ENCODE data around the gene ASXL1. TPM values are rescaled to one million over a fixed set of nuclear protein-coding genes. Genes with fewer than 3 reads are reported as not detected.

Gene ASXL1
- total and polyA plus RNA-seq, 3 experiments from 2014 or later = 19.8 to 133 (median 131) TPM

DNA sequence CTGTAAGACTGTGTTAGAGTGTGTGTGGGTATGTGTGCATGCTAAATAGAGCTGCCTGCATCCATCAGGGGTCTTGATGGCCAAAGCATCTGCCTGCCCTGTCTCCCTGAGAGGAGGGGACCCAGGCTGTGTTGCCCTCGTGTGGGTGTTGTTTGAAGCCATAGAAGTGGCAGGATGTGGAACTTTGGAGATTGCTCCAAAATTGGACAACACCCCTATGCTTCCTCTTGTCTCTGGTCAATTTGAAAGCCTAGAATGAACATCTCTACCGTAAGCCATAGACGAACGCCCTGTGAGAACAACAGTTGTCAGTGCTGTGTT is 82.6 kb downstream of the ASXL1 start:
- no peaks in the 10 kb centered on the region for H3K9me3 Mint-ChIP-seq
- H3K27ac Mint-ChIP-seq = peak overlapping the region in 7 of 8 donors; percentile 12 to 77 (median 61)
- POLR2A ChIA-PET = no interaction called here
- Histone ChIP-seq H3K36me3 (ENCODE audit: insufficient read depth, low read length) (peaks cover 27% of the 10 kb centered on the region), H3K27ac (ENCODE audit: low read depth, low read length) (no peak overlapping the region), H3K4me1 (ENCODE audit: insufficient read depth, low read length) (no peaks in the 10 kb centered on the region), H3K4me3 (ENCODE audit: low read length) (no peak overlapping the region), H3K27me3 (ENCODE audit: insufficient read depth, low read length, poor library complexity, severe bottlenecking) (no peaks in the 10 kb centered on the region), H3K9me3 (ENCODE audit: low read length) (no peaks in the 10 kb centered on the region)
- H3K36me3 Mint-ChIP-seq = peaks cover 0 to 85% (median 4%) of the 10 kb centered on the region in 3 donors
- no peak for DNase-seq
- CTCF ChIA-PET = interaction anchor here (1.0 kb wide), 1 partner anchor 23 kb away, joined by 3 read pairs; no protein-coding TSS in a partner anchor
- H3K27me3 Mint-ChIP-seq = no peaks in the 10 kb centered on the region
- H3K4me3 Mint-ChIP-seq = no peak overlapping the region
- peaks cover 8 to 40% (median 20%) of the 10 kb centered on the region in 3 donors for H3K4me1 Mint-ChIP-seq

DNA sequence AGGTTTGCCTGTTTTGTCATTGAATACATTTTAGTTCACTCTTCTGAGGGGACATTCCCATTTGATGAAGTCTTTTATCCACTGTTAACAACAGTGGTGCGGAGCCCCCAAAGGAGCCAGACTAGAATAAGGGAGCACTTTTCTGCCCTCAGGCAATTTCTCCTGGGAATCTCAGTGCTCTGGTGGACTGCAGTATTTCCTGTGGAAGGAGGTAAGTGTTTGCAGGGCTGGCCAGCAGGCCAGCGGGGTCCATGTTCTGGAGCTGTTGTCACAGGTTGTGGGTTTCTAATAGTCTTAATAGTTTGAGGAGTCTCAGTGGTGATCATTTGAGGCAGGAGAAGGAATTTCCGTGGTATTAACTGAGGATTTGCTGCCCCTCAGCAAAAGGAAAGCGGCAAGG is 83.5 kb downstream of the ASXL1 start:
- POLR2A ChIA-PET = no interaction called here
- Mint-ChIP-seq H3K4me3 (no peak overlapping the region), H3K4me1 (peaks cover 8 to 42% (median 23%) of the 10 kb centered on the region in 3 donors), H3K9me3 (no peaks in the 10 kb centered on the region), H3K36me3 (peaks cover 0 to 82% (median 4%) of the 10 kb centered on the region in 3 donors), H3K27me3 (no peaks in the 10 kb centered on the region), H3K27ac (peak overlapping the region in 3 of 8 donors; percentile 31 to 75 (median 34))
- DNase-seq = no peak
- H3K4me1 ChIP-seq (ENCODE audit: insufficient read depth, low read length) = no peaks in the 10 kb centered on the region
- no peaks in the 10 kb centered on the region for H3K27me3 ChIP-seq (ENCODE audit: insufficient read depth, low read length, poor library complexity, severe bottlenecking)
- H3K27ac ChIP-seq (ENCODE audit: low read depth, low read length) = no peak overlapping the region
- CTCF ChIA-PET = interaction anchor here (1.0 kb wide), 1 partner anchor 24 kb away, joined by 3 read pairs; no protein-coding TSS in a partner anchor
- peaks cover 23% of the 10 kb centered on the region for H3K36me3 ChIP-seq (ENCODE audit: insufficient read depth, low read length)
- H3K9me3 ChIP-seq (ENCODE audit: low read length) = no peaks in the 10 kb centered on the region
- H3K4me3 ChIP-seq (ENCODE audit: low read length) = no peak overlapping the region

DNA sequence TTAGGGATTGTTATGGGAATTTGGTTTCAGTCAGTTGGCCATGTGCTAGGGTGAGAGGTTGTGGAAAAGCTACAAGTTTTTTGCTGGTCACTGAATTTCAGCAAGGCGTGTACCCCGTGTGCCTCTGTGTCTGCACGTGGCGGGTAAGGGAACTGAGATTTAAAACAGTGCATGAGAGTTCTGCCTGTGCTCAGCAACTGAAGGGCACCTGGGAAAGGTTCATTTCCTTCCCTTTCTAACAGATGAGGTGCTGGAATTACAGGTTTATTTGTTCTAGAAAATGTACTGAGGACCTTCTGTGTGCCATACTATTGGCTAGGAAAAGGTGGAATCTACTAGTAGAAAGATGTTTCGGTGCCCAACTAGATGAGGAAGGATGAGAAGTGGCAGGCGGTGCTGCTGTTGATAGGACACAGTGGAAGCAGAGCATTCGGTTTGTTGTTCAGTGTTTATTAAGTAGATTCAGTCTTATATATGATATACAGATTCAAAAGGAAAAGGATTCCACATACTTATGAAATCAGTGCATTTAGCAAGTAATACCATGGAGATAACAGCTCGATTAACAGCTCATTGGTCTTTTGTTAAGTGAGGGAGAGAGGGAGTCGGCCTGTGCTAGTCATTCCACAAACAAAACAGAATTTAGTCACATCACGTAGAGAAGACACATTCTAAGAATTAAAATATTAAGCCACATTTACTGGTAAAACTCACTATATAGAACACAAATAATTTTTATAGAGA is 84.7 kb downstream of the ASXL1 start:
- Mint-ChIP-seq H3K4me1 (peaks cover 10 to 46% (median 27%) of the 10 kb centered on the region in 3 donors), H3K27me3 (no peaks in the 10 kb centered on the region), H3K9me3 (no peaks in the 10 kb centered on the region), H3K36me3 (peaks cover 0 to 83% (median 7%) of the 10 kb centered on the region in 3 donors), H3K4me3 (no peak overlapping the region), H3K27ac (peak overlapping the region in 7 of 8 donors; percentile 36 to 80 (median 58))
- ChIA-PET POLR2A (no interaction called here), CTCF (no interaction called here)
- H3K4me1 ChIP-seq (ENCODE audit: insufficient read depth, low read length) = no peaks in the 10 kb centered on the region
- no peaks in the 10 kb centered on the region for H3K27me3 ChIP-seq (ENCODE audit: insufficient read depth, low read length, poor library complexity, severe bottlenecking)
- H3K27ac ChIP-seq (ENCODE audit: low read depth, low read length) = no peak overlapping the region
- no peak overlapping the region for H3K4me3 ChIP-seq (ENCODE audit: low read length)
- H3K36me3 ChIP-seq (ENCODE audit: insufficient read depth, low read length) = peaks cover 19% of the 10 kb centered on the region
- H3K9me3 ChIP-seq (ENCODE audit: low read length) = no peaks in the 10 kb centered on the region
- no peak for DNase-seq

DNA sequence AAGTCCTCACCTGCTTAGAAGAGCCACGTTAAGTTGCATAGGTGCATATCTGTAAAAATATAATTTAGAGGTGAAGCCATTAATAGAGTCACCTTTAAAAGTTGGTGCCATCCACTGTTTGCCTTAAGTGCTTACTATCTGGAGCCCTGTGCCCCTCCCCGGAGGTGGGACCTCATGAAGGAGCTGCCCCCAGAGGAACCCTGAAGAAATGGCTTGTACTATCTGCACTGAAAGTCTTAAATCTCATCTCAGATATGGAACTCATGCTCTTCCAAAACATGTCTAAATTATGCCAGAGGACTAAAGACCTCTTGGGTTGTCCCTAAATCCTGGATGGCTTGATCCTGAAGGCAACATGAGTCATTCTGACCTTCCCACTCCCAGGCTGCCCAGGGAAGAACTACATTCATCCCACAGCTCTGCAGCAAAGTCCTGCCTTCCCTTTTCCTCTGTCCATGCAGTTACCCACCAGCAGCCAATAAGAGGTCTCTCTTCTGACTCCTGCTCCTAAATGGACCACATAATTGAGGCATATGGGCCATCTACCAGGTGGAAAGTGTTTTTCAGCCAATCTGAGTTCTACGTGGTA is 85.3 kb downstream of the ASXL1 start:
- Mint-ChIP-seq H3K36me3 (peaks cover 0 to 83% (median 7%) of the 10 kb centered on the region in 3 donors), H3K27ac (peak overlapping the region; percentile 30 to 80 (median 53)), H3K9me3 (no peaks in the 10 kb centered on the region), H3K4me3 (no peak overlapping the region), H3K27me3 (no peaks in the 10 kb centered on the region), H3K4me1 (peaks cover 10 to 46% (median 27%) of the 10 kb centered on the region in 3 donors)
- peak in 1 of 5 donors; percentile 14 for DNase-seq
- ChIA-PET POLR2A (no interaction called here), CTCF (interaction anchor here (0.9 kb wide), 1 partner anchor 85 kb away, joined by 3 read pairs; the partner anchor contains the start of gene ASXL1)
- no peaks in the 10 kb centered on the region for H3K9me3 ChIP-seq (ENCODE audit: low read length)
- H3K4me3 ChIP-seq (ENCODE audit: low read length) = no peak overlapping the region
- no peaks in the 10 kb centered on the region for H3K27me3 ChIP-seq (ENCODE audit: insufficient read depth, low read length, poor library complexity, severe bottlenecking)
- no peak overlapping the region for H3K27ac ChIP-seq (ENCODE audit: low read depth, low read length)
- no peaks in the 10 kb centered on the region for H3K4me1 ChIP-seq (ENCODE audit: insufficient read depth, low read length)
- peaks cover 21% of the 10 kb centered on the region for H3K36me3 ChIP-seq (ENCODE audit: insufficient read depth, low read length)

DNA sequence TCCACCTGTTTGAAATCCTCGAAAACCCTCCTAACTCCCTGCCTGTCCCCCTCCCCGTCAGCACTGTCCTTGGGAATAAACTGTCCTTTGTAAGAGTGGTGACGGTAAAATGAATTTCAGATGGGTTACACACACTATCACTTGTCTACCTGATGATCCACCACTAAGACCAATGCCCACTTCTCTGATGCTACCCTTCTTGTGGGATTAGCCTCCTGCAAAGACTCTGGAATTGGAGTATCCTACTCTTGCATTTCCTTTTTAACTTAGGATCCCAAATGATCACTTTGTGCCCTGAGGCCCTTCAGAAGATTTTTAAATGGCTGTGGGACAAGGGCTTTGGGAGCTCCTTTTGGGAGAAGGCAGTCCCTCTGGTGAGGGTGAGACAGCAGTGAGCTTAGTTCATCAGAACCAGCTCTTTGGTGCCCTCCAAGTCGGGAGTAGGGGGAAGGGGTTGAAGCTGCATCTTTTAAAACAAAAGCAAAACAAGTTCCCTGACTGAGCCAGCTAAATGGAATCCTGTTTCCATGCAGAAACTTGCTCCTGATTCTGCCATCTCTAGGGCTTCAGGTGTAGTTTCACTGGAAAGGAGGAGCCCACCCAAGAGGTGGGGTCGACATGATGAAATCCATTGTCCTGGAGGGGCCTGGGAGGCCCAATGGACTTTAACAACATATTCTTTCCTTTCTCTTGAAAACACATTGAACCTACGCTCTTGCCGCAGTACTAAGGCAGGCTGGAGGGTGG is 86.5 kb downstream of the ASXL1 start:
- Mint-ChIP-seq H3K4me3 (peak overlapping the region in 1 of 7 donors; percentile 32), H3K4me1 (peaks cover 10 to 46% (median 27%) of the 10 kb centered on the region in 3 donors), H3K27ac (peak overlapping the region in 7 of 8 donors; percentile 2 to 66 (median 42)), H3K27me3 (no peaks in the 10 kb centered on the region), H3K36me3 (peaks cover 0 to 83% (median 9%) of the 10 kb centered on the region in 3 donors), H3K9me3 (no peaks in the 10 kb centered on the region)
- Histone ChIP-seq H3K4me3 (ENCODE audit: low read length) (no peak overlapping the region), H3K4me1 (ENCODE audit: insufficient read depth, low read length) (no peaks in the 10 kb centered on the region), H3K36me3 (ENCODE audit: insufficient read depth, low read length) (peaks cover 25% of the 10 kb centered on the region), H3K9me3 (ENCODE audit: low read length) (no peaks in the 10 kb centered on the region), H3K27ac (ENCODE audit: low read depth, low read length) (no peak overlapping the region), H3K27me3 (ENCODE audit: insufficient read depth, low read length, poor library complexity, severe bottlenecking) (no peaks in the 10 kb centered on the region)
- DNase-seq = no peak
- CTCF ChIA-PET = interaction anchor here (0.9 kb wide), 1 partner anchor 86 kb away, joined by 3 read pairs; the partner anchor contains the start of gene ASXL1
- POLR2A ChIA-PET = no interaction called here

DNA sequence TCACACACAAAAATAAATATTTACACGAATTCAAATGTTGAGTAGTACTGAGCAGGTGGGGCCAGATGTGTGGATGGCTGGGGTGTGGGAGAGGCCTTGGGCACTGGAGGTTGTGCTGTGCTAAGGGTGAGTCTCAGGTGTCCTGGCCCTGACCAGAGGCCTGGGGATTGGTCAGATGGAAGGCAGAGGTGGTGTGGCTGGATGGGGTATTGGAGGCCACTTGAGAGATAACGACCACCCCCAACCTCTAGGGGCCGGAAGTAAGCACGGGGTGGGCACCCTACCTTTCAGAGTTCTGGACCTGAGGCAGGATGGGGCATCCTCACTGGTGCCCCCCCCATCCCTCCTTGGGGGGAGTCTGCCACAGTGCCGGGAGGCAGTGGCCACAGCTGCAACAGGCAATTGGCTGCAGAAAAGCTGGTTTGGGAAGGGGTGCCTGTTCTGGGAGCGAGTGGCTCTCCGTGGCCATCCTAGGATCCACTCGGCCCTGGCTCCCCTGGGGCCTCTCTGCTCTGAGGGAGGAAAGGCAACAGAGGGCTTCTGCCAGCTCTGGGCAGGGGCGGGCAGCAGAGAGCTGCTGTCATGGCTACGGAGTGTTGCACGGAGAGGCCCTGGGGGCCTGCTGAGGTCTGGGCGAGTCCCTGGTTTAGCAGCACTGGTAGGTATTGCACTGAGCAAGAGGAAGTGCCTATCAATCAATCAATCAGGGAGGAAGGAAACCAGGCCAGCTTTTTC is 87.6 kb downstream of the ASXL1 start:
- no peaks in the 10 kb centered on the region for H3K4me1 ChIP-seq (ENCODE audit: insufficient read depth, low read length)
- no peak overlapping the region for H3K4me3 ChIP-seq (ENCODE audit: low read length)
- H3K36me3 ChIP-seq (ENCODE audit: insufficient read depth, low read length) = peaks cover 25% of the 10 kb centered on the region
- H3K27me3 ChIP-seq (ENCODE audit: insufficient read depth, low read length, poor library complexity, severe bottlenecking) = no peaks in the 10 kb centered on the region
- no peak for DNase-seq
- Mint-ChIP-seq H3K27ac (peak overlapping the region; percentile 9 to 95 (median 69)), H3K4me1 (peaks cover 10 to 39% (median 27%) of the 10 kb centered on the region in 3 donors), H3K36me3 (peaks cover 0 to 84% (median 9%) of the 10 kb centered on the region in 3 donors), H3K4me3 (no peak overlapping the region), H3K27me3 (no peaks in the 10 kb centered on the region), H3K9me3 (no peaks in the 10 kb centered on the region)
- H3K9me3 ChIP-seq (ENCODE audit: low read length) = no peaks in the 10 kb centered on the region
- no peak overlapping the region for H3K27ac ChIP-seq (ENCODE audit: low read depth, low read length)
- CTCF ChIA-PET = interaction anchor here (0.5 to 1.0 kb wide), 2 partner anchors 20 to 39 kb away, joined by 3 to 4 read pairs; no protein-coding TSS in a partner anchor
- POLR2A ChIA-PET = no interaction called here

DNA sequence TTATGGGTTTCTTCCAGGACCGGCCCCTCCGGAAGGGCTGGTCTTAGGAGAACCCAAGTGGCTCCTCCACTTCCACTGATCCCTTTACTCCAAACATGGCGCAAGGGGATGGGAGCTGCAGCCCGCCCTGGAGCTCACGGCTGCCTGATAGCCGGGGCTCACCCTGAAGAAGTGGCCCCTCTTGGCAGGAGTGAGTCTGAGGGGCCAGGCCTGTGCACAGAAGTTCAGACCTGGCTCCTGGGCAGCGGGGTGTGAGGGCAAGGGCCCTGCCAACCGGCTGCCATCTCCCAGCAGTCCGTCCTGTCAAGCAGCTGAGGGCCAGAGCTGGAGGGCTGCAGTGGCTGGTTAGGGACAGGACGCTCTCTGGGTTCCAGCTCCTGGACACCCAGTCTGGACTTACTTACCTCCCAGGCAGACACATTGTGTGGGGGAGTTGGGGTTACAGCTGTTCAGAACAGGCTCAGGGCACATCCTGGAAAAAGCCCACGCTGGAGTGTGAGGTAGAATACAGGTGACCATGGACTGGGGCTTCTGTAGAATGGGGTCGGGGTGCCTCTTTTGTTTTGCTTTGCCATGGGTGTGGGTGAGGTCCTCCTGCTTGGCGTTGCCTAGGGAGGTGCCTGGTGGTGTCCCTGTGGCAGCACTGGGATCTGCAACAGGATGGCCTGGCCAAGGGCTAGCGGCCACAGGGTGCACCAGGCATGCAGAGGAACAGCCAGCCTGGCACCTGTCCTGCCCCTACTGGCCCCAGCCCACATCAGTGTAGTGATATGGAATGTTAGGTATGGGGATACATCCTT is 88.4 kb downstream of the ASXL1 start:
- H3K36me3 ChIP-seq (ENCODE audit: insufficient read depth, low read length) = peaks cover 25% of the 10 kb centered on the region
- no peaks in the 10 kb centered on the region for H3K4me1 ChIP-seq (ENCODE audit: insufficient read depth, low read length)
- H3K27me3 Mint-ChIP-seq = no peaks in the 10 kb centered on the region
- H3K27ac ChIP-seq (ENCODE audit: low read depth, low read length) = no peak overlapping the region
- ChIA-PET POLR2A (no interaction called here), CTCF (interaction anchor here (0.5 to 1.0 kb wide), 2 partner anchors 19 to 39 kb away, joined by 3 to 4 read pairs; no protein-coding TSS in a partner anchor)
- peaks cover 10 to 39% (median 27%) of the 10 kb centered on the region in 3 donors for H3K4me1 Mint-ChIP-seq
- peak overlapping the region in 6 of 8 donors; percentile 30 to 95 (median 56) for H3K27ac Mint-ChIP-seq
- peaks cover 0 to 86% (median 8%) of the 10 kb centered on the region in 3 donors for H3K36me3 Mint-ChIP-seq
- DNase-seq = no peak
- H3K27me3 ChIP-seq (ENCODE audit: insufficient read depth, low read length, poor library complexity, severe bottlenecking) = no peaks in the 10 kb centered on the region
- H3K9me3 ChIP-seq (ENCODE audit: low read length) = no peaks in the 10 kb centered on the region
- no peak overlapping the region for H3K4me3 Mint-ChIP-seq
- no peaks in the 10 kb centered on the region for H3K9me3 Mint-ChIP-seq
- no peak overlapping the region for H3K4me3 ChIP-seq (ENCODE audit: low read length)

Measured in CD8-positive, alpha-beta memory T cell (primary cell).